GM23248 (cell line): ENCODE results near the gene CTH. TPM values are rescaled to one million over a fixed set of nuclear protein-coding genes. Genes with fewer than 3 reads are reported as not detected.

ENCODE experiments used
- DNase-seq: peaks from one replicate; pipeline ENCODE4 v3.0.0-alpha.2; 2015
- H2AFZ ChIP-seq: fragments of 200-600 bp; sonication (generic); 2 replicates; pipeline ENCODE4 v1.6.1; 2016; ENCODE audit warnings: antibody characterized with exemption
- H3F3A ChIP-seq: fragments of 200-600 bp; sonication (generic); 2 replicates; pipeline ENCODE4 v1.6.1; 2016; ENCODE audit warnings: mild to moderate bottlenecking, antibody characterized with exemption, mixed run types; ENCODE audit not compliant: insufficient read depth
- H3K27ac ChIP-seq: fragments of 200-600 bp; sonication (generic); 2 replicates; pipeline ENCODE4 v1.5.1; 2016; ENCODE audit warnings: mild to moderate bottlenecking
- H3K27me3 ChIP-seq: fragments of 200-600 bp; sonication (generic); replicated peaks from 2 replicates; pipeline ENCODE4 v1.6.1; 2016; ENCODE audit warnings: mild to moderate bottlenecking; ENCODE audit not compliant: insufficient read depth
- H3K36me3 ChIP-seq: fragments of 200-600 bp; sonication (generic); 2 replicates; pipeline ENCODE4 v1.6.1; 2016; ENCODE audit warnings: low read depth, mild to moderate bottlenecking
- H3K4me1 ChIP-seq: fragments of 200-600 bp; sonication (generic); 2 replicates; pipeline ENCODE4 v1.6.1; 2016; ENCODE audit warnings: mild to moderate bottlenecking; ENCODE audit not compliant: insufficient read depth
- H3K4me2 ChIP-seq: fragments of 200-600 bp; sonication (generic); one replicate; pipeline ENCODE4 v1.6.1; 2016; ENCODE audit warnings: mild to moderate bottlenecking; ENCODE audit not compliant: unreplicated experiment
- H3K4me3 ChIP-seq: fragments of 200-600 bp; sonication (generic); 2 replicates; pipeline ENCODE4 v1.5.1; 2016; ENCODE audit warnings: mild to moderate bottlenecking
- H3K79me2 ChIP-seq: fragments of 200-600 bp; sonication (generic); 2 replicates; pipeline ENCODE4 v1.6.1; 2016; ENCODE audit warnings: mild to moderate bottlenecking; ENCODE audit not compliant: insufficient read depth
- H3K9ac ChIP-seq: fragments of 200-600 bp; sonication (generic); 2 replicates; pipeline ENCODE4 v1.6.1; 2016; ENCODE audit warnings: mild to moderate bottlenecking
- H3K9me2 ChIP-seq: fragments of 200-600 bp; sonication (generic); 2 replicates; pipeline ENCODE4 v1.6.1; 2016; ENCODE audit warnings: mixed run types, mild to moderate bottlenecking, moderate library complexity; ENCODE audit not compliant: insufficient read depth
- H3K9me3 ChIP-seq: fragments of 200-600 bp; sonication (generic); one replicate; pipeline ENCODE4 v1.6.1; 2017; ENCODE audit warnings: low read depth
- H4K20me1 ChIP-seq: fragments of 200-600 bp; sonication (generic); 2 replicates; pipeline ENCODE4 v1.6.0; 2016; ENCODE audit not compliant: insufficient read depth
- EZH2 ChIP-seq: fragments of 200-600 bp; sonication (generic); IDR thresholded peaks from 2 replicates; pipeline ENCODE4 v1.6.1; 2018; ENCODE audit warnings: antibody characterized with exemption, mild to moderate bottlenecking; ENCODE audit not compliant: insufficient read depth, poor library complexity, severe bottlenecking
- EZH2phosphoT487 ChIP-seq: fragments of 200-600 bp; sonication (generic); IDR thresholded peaks from 2 replicates; pipeline ENCODE4 v1.6.1; 2018; ENCODE audit warnings: antibody characterized with exemption, moderate library complexity, mild to moderate bottlenecking, low read depth; ENCODE audit not compliant: insufficient read depth
- WGBS, 2 experiments: methylation state at CpG; one replicate each; pipeline ENCODE4 v1.1.6; 2015 to 2017; ENCODE audit warnings: low lambda C conversion rate in 2 of 2, low coverage in 1 of 2; ENCODE audit errors: missing lambda C conversion rate in 2 of 2; 5-methylcytosine and 5-hydroxymethylcytosine counted together
- in situ Hi-C: fragments of 300-500 bp; cut with MboI; formaldehyde crosslinking; loops from 2 replicates; pipeline ENCODE4 v1.15.0; 2020
- polyA plus RNA-seq: library from polyadenylated mRNA; unstranded; fragments of >200 nt; fragmentation: Nextera tagmentation; extraction: Ambion mirVana; gene quantifications from 2 replicates; pipeline ENCODE4 v1.2.1, GENCODE V29; 2016
- total RNA-seq: library from RNA; depleted of rRNA; stranded (reverse); fragments of >200 nt; shearing (Covaris generic); gene quantifications from 2 replicates; pipeline ENCODE4 v1.2.3, GENCODE V29; 2014

Gene CTH
- total and polyA plus RNA-seq, 2 experiments from 2014 or later = 20.6 to 28.9 TPM

GRCh38 chr1:70429757-70430156 is 18.7 kb downstream of the CTH start:
- in situ Hi-C loops = loop anchor here (10.0 kb wide), 2 partner anchors 85 to 615 kb away; partner anchors contain the start of gene PTGER3
- TF ChIP-seq EZH2phosphoT487 = no peak
- no peak for TF ChIP-seq EZH2
- DNase-seq = no peak
- H3K27ac ChIP-seq = no peak overlapping the region
- no peak overlapping the region for H3K4me3 ChIP-seq
- H3K4me2 ChIP-seq = no peak overlapping the region
- no peak overlapping the region for H2AFZ ChIP-seq
- no peaks in the 10 kb centered on the region for H4K20me1 ChIP-seq
- H3K27me3 ChIP-seq = no peaks in the 10 kb centered on the region
- H3K9ac ChIP-seq = no peak overlapping the region
- no peaks in the 10 kb centered on the region for H3K9me3 ChIP-seq
- H3F3A ChIP-seq = peaks cover 4% of the 10 kb centered on the region; the same call in 1 of the 2 replicates
- peaks cover 50% of the 10 kb centered on the region for H3K36me3 ChIP-seq
- H3K4me1 ChIP-seq = peaks cover 13% of the 10 kb centered on the region; the same call in 1 of the 2 replicates
- WGBS, 2 experiments = 96 to 100% methylated on average over 1 of the region's 1 CpG
- H3K9me2 ChIP-seq = no peaks in the 10 kb centered on the region
- H3K79me2 ChIP-seq = no peaks in the 10 kb centered on the region

- Histone ChIP-seq H3K36me3 (peaks cover 62% of the 10 kb centered on the region), H3F3A (peaks cover 4% of the 10 kb centered on the region; the same call in 1 of the 2 replicates), H4K20me1 (no peaks in the 10 kb centered on the region), H3K4me3 (no peak overlapping the region), H3K9me3 (no peaks in the 10 kb centered on the region), H3K27ac (no peak overlapping the region), H3K27me3 (no peaks in the 10 kb centered on the region), H3K4me1 (peaks cover 13% of the 10 kb centered on the region; the same call in 1 of the 2 replicates), H3K4me2 (no peak overlapping the region), H3K79me2 (no peaks in the 10 kb centered on the region), H3K9me2 (no peaks in the 10 kb centered on the region), H3K9ac (no peak overlapping the region), H2AFZ (no peak overlapping the region)
- TF ChIP-seq EZH2 (no peak), EZH2phosphoT487 (no peak)
- in situ Hi-C loops = loop anchor here (10.0 kb wide), 2 partner anchors 83 to 613 kb away; partner anchors contain the start of gene PTGER3
- 93 to 96% methylated on average over 2 of the region's 2 CpGs for WGBS, 2 experiments
- DNase-seq = no peak
Measured at GRCh38 chr1:70431317-70431716, 20.2 kb downstream of the CTH start.

GRCh38 chr1:70431874-70432273 is 20.8 kb downstream of the CTH start:
- no peak overlapping the region for H3K4me2 ChIP-seq
- DNase-seq = no peak
- WGBS, 2 experiments = 84 to 86% methylated on average over 3 of the region's 3 CpGs
- TF ChIP-seq EZH2phosphoT487 = no peak
- no peak for TF ChIP-seq EZH2
- H2AFZ ChIP-seq = no peak overlapping the region
- H4K20me1 ChIP-seq = no peaks in the 10 kb centered on the region
- peaks cover 13% of the 10 kb centered on the region; the same call in 1 of the 2 replicates for H3K4me1 ChIP-seq
- no peak overlapping the region for H3K9ac ChIP-seq
- no peaks in the 10 kb centered on the region for H3K79me2 ChIP-seq
- no peak overlapping the region for H3K4me3 ChIP-seq
- H3K9me2 ChIP-seq = no peaks in the 10 kb centered on the region
- H3K36me3 ChIP-seq = peaks cover 64% of the 10 kb centered on the region
- no peak overlapping the region for H3K27ac ChIP-seq
- in situ Hi-C loops = loop anchor here (10.0 kb wide), 2 partner anchors 83 to 613 kb away; partner anchors contain the start of gene PTGER3
- H3K9me3 ChIP-seq = no peaks in the 10 kb centered on the region
- H3F3A ChIP-seq = peaks cover 4% of the 10 kb centered on the region; the same call in 1 of the 2 replicates
- no peaks in the 10 kb centered on the region for H3K27me3 ChIP-seq

GRCh38 chr1:70434253-70434859 is 23.3 kb downstream of the CTH start:
- no peaks in the 10 kb centered on the region for H3K9me3 ChIP-seq
- H3K9me2 ChIP-seq = no peaks in the 10 kb centered on the region
- peaks cover 73% of the 10 kb centered on the region for H3K36me3 ChIP-seq
- no peak for TF ChIP-seq EZH2phosphoT487
- TF ChIP-seq EZH2 = no peak
- in situ Hi-C loops = loop anchor here (10.0 kb wide), 2 partner anchors 80 to 610 kb away; partner anchors contain the start of gene PTGER3
- H3K27me3 ChIP-seq = no peaks in the 10 kb centered on the region
- H3K9ac ChIP-seq = no peak overlapping the region
- H2AFZ ChIP-seq = no peak overlapping the region
- no peak overlapping the region for H3K27ac ChIP-seq
- peaks cover 2% of the 10 kb centered on the region; the same call in 1 of the 2 replicates for H3K4me1 ChIP-seq
- no peaks in the 10 kb centered on the region for H3K79me2 ChIP-seq
- H3K4me2 ChIP-seq = no peak overlapping the region
- no peak overlapping the region for H3K4me3 ChIP-seq
- no peaks in the 10 kb centered on the region for H3F3A ChIP-seq
- no peaks in the 10 kb centered on the region for H4K20me1 ChIP-seq
- no peak for DNase-seq
- 94 to 100% methylated on average over 1 of the region's 1 CpG for WGBS, 2 experiments
